ENCODE results near the gene FOLR2. TPM values are rescaled to one million over a fixed set of nuclear protein-coding genes. Genes with fewer than 3 reads are reported as not detected.

FOLR2 gene
- polyA plus RNA-seq, 1 of the 3 experiments (the other 2 are of a cell fraction): not detected

DNA sequence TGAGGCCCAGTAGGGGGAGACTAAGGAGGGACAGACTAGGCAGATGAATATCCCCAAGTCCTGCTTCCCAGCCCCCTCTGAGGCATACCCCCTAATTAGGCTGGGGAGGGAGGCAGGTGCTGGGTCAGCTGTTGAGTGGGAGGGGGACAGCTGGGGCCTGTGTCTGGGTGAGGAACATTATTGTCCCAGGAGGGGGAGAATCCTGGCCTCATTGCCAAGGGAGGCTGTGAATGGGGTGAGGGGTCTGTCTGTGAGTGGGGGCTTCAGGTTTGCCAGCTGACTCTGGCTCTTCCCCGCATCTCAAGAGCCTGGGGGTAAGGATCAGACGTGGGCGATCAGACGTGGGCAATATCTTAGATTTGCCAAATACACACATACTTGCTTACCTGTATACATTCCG lies 10.1 kb downstream of the FOLR2 start:
- H3K36me3 ChIP-seq (replicated peaks in 1 of 2; ENCODE audit: control insufficient read depth in 1 of 2, insufficient read depth in 2 of 2, low read length in 1 of 2): peaks cover 48 to 54% of the 10 kb centered on the region in 2 experiments
- peaks cover 60% of the 10 kb centered on the region for H3K79me2 ChIP-seq (ENCODE audit: insufficient read depth)
- 91% methylated on average over 4 of the region's 5 CpGs for WGBS (ENCODE audit: low lambda C conversion rate)
- H3K27ac ChIP-seq (ENCODE audit: low read depth in 2 of 2, low read length in 1 of 2): 0 out of 4 replicates have a peak overlapping the region, but pooled peaks of 1 of the 2 experiments have one; percentile 43
- no peak overlapping the region for H3K9ac ChIP-seq
- H3K4me2 ChIP-seq: peak overlapping the region; percentile 100; the same call in 1 of the 2 replicates
- ChIA-PET CTCF (interaction anchor here (0.7 to 9.1 kb wide), 7 partner anchors 10 to 207 kb away, joined by 3 to 73 read pairs (median 5); partner anchors contain the start of gene CLPB), POLR2A (interaction anchor here (2.2 to 8.7 kb wide), 2 partner anchors 10 to 204 kb away, joined by 6 to 131 read pairs; no protein-coding TSS in a partner anchor)
- H2AFZ ChIP-seq (ENCODE audit: low read depth): no peak overlapping the region
- no peaks in the 10 kb centered on the region for H3K9me3 ChIP-seq
- H3F3A ChIP-seq (replicated peaks; ENCODE audit: insufficient read depth): peaks cover 3% of the 10 kb centered on the region
- no peak overlapping the region; a peak in 1 of 4 replicates for H3K4me3 ChIP-seq (ENCODE audit: low read depth in 2 of 2, low read length in 1 of 2)
- H3K27me3 ChIP-seq (ENCODE audit: insufficient read depth): no peaks in the 10 kb centered on the region
- peaks cover 5 to 34% of the 10 kb centered on the region in 2 experiments; a peak in 3 of 4 replicates for H3K4me1 ChIP-seq (ENCODE audit: control insufficient read depth in 1 of 2, insufficient read depth in 2 of 2, low read depth in 1 of 2, low read length in 1 of 2)
- H4K20me1 ChIP-seq (ENCODE audit: insufficient read depth): peaks cover 49% of the 10 kb centered on the region
- TF ChIP-seq TEAD4 (IDR thresholded peaks at IDR 0.05; ENCODE audit: borderline replicate concordance, insufficient read depth): no peak
- TF ChIP-seq ELF1 (IDR thresholded peaks at IDR 0.05): no peak
- TF ChIP-seq POLR2AphosphoS5 (IDR thresholded peaks at IDR 0.05; ENCODE audit: low read depth, low read length): no peak
- no peak for TF ChIP-seq NRF1 (IDR thresholded peaks at IDR 0.05; ENCODE audit: low read depth, low read length)
- TF ChIP-seq, protein P1, sequence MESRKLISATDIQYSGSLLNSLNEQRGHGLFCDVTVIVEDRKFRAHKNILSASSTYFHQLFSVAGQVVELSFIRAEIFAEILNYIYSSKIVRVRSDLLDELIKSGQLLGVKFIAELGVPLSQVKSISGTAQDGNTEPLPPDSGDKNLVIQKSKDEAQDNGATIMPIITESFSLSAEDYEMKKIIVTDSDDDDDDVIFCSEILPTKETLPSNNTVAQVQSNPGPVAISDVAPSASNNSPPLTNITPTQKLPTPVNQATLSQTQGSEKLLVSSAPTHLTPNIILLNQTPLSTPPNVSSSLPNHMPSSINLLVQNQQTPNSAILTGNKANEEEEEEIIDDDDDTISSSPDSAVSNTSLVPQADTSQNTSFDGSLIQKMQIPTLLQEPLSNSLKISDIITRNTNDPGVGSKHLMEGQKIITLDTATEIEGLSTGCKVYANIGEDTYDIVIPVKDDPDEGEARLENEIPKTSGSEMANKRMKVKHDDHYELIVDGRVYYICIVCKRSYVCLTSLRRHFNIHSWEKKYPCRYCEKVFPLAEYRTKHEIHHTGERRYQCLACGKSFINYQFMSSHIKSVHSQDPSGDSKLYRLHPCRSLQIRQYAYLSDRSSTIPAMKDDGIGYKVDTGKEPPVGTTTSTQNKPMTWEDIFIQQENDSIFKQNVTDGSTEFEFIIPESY (IDR thresholded peaks at IDR 0.05; ENCODE audit: borderline replicate concordance, low read depth): no peak
- TF ChIP-seq CHD2 (IDR thresholded peaks at IDR 0.05; ENCODE audit: low read length, partially characterized antibody): no peak
- TF ChIP-seq GATA2 (CRISPR knock-in tag; IDR thresholded peaks at IDR 0.05): no peak
- no peak for TF ChIP-seq EP300 (IDR thresholded peaks at IDR 0.05; ENCODE audit: borderline replicate concordance in 1 of 2, low read depth in 1 of 2, low read length in 1 of 2)
- no peak for TF ChIP-seq JUND (IDR thresholded peaks at IDR 0.05)
- TF ChIP-seq, protein P2, sequence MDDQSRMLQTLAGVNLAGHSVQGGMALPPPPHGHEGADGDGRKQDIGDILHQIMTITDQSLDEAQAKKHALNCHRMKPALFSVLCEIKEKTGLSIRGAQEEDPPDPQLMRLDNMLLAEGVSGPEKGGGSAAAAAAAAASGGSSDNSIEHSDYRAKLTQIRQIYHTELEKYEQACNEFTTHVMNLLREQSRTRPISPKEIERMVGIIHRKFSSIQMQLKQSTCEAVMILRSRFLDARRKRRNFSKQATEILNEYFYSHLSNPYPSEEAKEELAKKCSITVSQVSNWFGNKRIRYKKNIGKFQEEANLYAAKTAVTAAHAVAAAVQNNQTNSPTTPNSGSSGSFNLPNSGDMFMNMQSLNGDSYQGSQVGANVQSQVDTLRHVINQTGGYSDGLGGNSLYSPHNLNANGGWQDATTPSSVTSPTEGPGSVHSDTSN (IDR thresholded peaks at IDR 0.05): no peak
- TF ChIP-seq RAD21 (IDR thresholded peaks at IDR 0.05; ENCODE audit: low read length): no peak
- TF ChIP-seq MEF2A (IDR thresholded peaks at IDR 0.05; ENCODE audit: borderline replicate concordance, low read depth): no peak
- TF ChIP-seq, protein P3, sequence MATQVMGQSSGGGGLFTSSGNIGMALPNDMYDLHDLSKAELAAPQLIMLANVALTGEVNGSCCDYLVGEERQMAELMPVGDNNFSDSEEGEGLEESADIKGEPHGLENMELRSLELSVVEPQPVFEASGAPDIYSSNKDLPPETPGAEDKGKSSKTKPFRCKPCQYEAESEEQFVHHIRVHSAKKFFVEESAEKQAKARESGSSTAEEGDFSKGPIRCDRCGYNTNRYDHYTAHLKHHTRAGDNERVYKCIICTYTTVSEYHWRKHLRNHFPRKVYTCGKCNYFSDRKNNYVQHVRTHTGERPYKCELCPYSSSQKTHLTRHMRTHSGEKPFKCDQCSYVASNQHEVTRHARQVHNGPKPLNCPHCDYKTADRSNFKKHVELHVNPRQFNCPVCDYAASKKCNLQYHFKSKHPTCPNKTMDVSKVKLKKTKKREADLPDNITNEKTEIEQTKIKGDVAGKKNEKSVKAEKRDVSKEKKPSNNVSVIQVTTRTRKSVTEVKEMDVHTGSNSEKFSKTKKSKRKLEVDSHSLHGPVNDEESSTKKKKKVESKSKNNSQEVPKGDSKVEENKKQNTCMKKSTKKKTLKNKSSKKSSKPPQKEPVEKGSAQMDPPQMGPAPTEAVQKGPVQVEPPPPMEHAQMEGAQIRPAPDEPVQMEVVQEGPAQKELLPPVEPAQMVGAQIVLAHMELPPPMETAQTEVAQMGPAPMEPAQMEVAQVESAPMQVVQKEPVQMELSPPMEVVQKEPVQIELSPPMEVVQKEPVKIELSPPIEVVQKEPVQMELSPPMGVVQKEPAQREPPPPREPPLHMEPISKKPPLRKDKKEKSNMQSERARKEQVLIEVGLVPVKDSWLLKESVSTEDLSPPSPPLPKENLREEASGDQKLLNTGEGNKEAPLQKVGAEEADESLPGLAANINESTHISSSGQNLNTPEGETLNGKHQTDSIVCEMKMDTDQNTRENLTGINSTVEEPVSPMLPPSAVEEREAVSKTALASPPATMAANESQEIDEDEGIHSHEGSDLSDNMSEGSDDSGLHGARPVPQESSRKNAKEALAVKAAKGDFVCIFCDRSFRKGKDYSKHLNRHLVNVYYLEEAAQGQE (IDR thresholded peaks at IDR 0.05; ENCODE audit: low read depth, low read length): no peak
- no peak for TF ChIP-seq SMC3 (IDR thresholded peaks at IDR 0.05; ENCODE audit: low read depth, low read length)
- TF ChIP-seq RFX5 (IDR thresholded peaks at IDR 0.05; ENCODE audit: low read length): no peak
- TF ChIP-seq EZH2phosphoT487 (IDR thresholded peaks at IDR 0.05; ENCODE audit: borderline replicate concordance, low read depth): no peak
- TF ChIP-seq TCF12 (IDR thresholded peaks at IDR 0.05): no peak
- TF ChIP-seq NFIC (IDR thresholded peaks at IDR 0.05; ENCODE audit: borderline replicate concordance): no peak
- TF ChIP-seq TAF1 (IDR thresholded peaks at IDR 0.05; ENCODE audit: borderline replicate concordance, low read depth, low read length): no peak
- no peak for TF ChIP-seq RCOR1 (IDR thresholded peaks at IDR 0.05; ENCODE audit: low read length)
- H3K9me2 ChIP-seq: no peaks in the 10 kb centered on the region
- DNase-seq: no peak

Data from SK-N-SH (cell line).